K562 (cell line): ENCODE data around the gene NTPCR. TPM values are rescaled to one million over a fixed set of nuclear protein-coding genes. Genes with fewer than 3 reads are reported as not detected.

Experiments used
- CBX2 ChIP-seq: fragments of 200-600 bp; sonication (generic); IDR thresholded peaks from one replicate; pipeline ENCODE4 v1.6.1; 2012; ENCODE audit warnings: mild to moderate bottlenecking, low read length, inconsistent platforms; ENCODE audit not compliant: insufficient read depth, poor library complexity, severe bottlenecking
- CBX5 ChIP-seq: IDR thresholded peaks from 2 replicates; pipeline ENCODE4 v1.6.1; 2014; ENCODE audit warnings: low read depth, borderline replicate concordance
- FOXK2 ChIP-seq, 2 experiments: fragments of 450-650 bp; IDR thresholded peaks in 1 of 2; conservative IDR thresholded peaks in 1 of 2; 2 replicates each; pipeline ENCODE4 v1.6.1; 2016; ENCODE audit warnings: low read depth in 2 of 2, mild to moderate bottlenecking in 1 of 2
- GABPA ChIP-seq: fragments of 200-800 bp; sonication (Bioruptor generic); conservative IDR thresholded peaks from 2 replicates; pipeline ENCODE4 v1.6.1; 2016; ENCODE audit warnings: low read depth, missing genetic modification characterization, missing compliant biosample characterization
- HNRNPL ChIP-seq: fragments of 200-400 bp; formaldehyde crosslinking; IDR thresholded peaks from 2 replicates; pipeline ENCODE4 v1.6.1; 2017; ENCODE audit warnings: low read depth, mild to moderate bottlenecking, low read length
- HOXB6 ChIP-seq: fragments of 250-450 bp; sonication (Bioruptor Pico); IDR thresholded peaks from 2 replicates; pipeline ENCODE4 v1.5.1; 2022; ENCODE audit warnings: mild to moderate bottlenecking, borderline replicate concordance
- IFI16 ChIP-seq: fragments of 250-450 bp; sonication (Bioruptor Pico); IDR thresholded peaks from 2 replicates; pipeline ENCODE4 v2.1.2; 2022; ENCODE audit warnings: mild to moderate bottlenecking, inconsistent platforms
- MCM2 ChIP-seq: fragments of 450-650 bp; IDR thresholded peaks from 2 replicates; pipeline ENCODE4 v1.6.1; 2017; ENCODE audit warnings: low read depth, mild to moderate bottlenecking
- NCOA6 ChIP-seq: fragments of 450-650 bp; IDR thresholded peaks from 2 replicates; pipeline ENCODE4 v1.6.1; 2017; ENCODE audit warnings: mild to moderate bottlenecking
- RFX1 ChIP-seq: fragments of 450-650 bp; IDR thresholded peaks from 2 replicates; pipeline ENCODE4 v1.6.1; 2016; ENCODE audit warnings: mild to moderate bottlenecking, moderate library complexity
- SRSF9 ChIP-seq: fragments of 200-400 bp; formaldehyde crosslinking; IDR thresholded peaks from 2 replicates; pipeline ENCODE4 v1.6.1; 2017; ENCODE audit warnings: low read depth, low read length, borderline replicate concordance
- ZBTB1 ChIP-seq: sonication (generic); formaldehyde crosslinking; IDR thresholded peaks from 2 replicates; pipeline ENCODE4 v1.8.1; 2023; ENCODE audit warnings: missing genetic modification reagents, low read depth, mild to moderate bottlenecking, borderline replicate concordance
- ZNF3 ChIP-seq: fragments of 250-450 bp; sonication (Bioruptor Pico); IDR thresholded peaks from 2 replicates; pipeline ENCODE4 v1.5.0; 2021; ENCODE audit warnings: mild to moderate bottlenecking, moderate library complexity
- ZNF561 ChIP-seq: fragments of 450-650 bp; formaldehyde crosslinking; conservative IDR thresholded peaks from 2 replicates; pipeline ENCODE4 v1.4.0; 2020; ENCODE audit warnings: mild to moderate bottlenecking, moderate library complexity
- ZNF589 ChIP-seq: fragments of 200-800 bp; sonication (Bioruptor generic); IDR thresholded peaks from 2 replicates; pipeline ENCODE4 v1.6.1; 2016; ENCODE audit warnings: low read depth, missing genetic modification characterization, missing compliant biosample characterization
- ZNF79 ChIP-seq: fragments of 250-450 bp; sonication (Bioruptor Pico); IDR thresholded peaks from 2 replicates; pipeline ENCODE4 v1.4.0; 2020; ENCODE audit warnings: low read depth, mild to moderate bottlenecking, moderate library complexity
- polyA plus RNA-seq, 8 experiments: library from polyadenylated mRNA; depleted of rRNA in 4 of 8; stranded (reverse) in 5 of 8; unstranded in 3 of 8; fragments of >200 nt; fragmentation: Nextera tagmentation in 2 of 8; fragmentation: Illumina TruSeq in 1 of 8; extraction: Ambion mirVana in 2 of 8; extraction: Trizol in 1 of 8; gene quantifications; 2 replicates each; pipeline versions ENCODE4 v1.2.1 to v1.2.3, GENCODE V29; 2011 to 2014; ENCODE audit warnings: inconsistent platforms in 1 of 8, missing spikeins in 1 of 8
- total RNA-seq, 7 experiments: library from RNA; depleted of rRNA in 6 of 7; stranded (reverse); fragments of >200 nt in 6 of 7; fragmentation: Illumina TruSeq in 2 of 7; extraction: Trizol in 2 of 7; gene quantifications; 2 replicates each; pipeline versions ENCODE4 v1.2.1 to v1.2.3, GENCODE V29; 2011 to 2021; ENCODE audit warnings: low replicate concordance in 1 of 7
- TF ChIP-seq, protein P1 (sequence below), 2 experiments: fragments of 450-650 bp in 1 of 2; sonication (generic) in 1 of 2; formaldehyde crosslinking in 1 of 2; IDR thresholded peaks in 1 of 2; conservative IDR thresholded peaks in 1 of 2; 2 replicates each; pipeline versions ENCODE4 v1.6.1 to v1.8.1; 2016 to 2023; ENCODE audit warnings: mild to moderate bottlenecking in 2 of 2, moderate library complexity in 2 of 2, inconsistent platforms in 1 of 2, missing genetic modification reagents in 1 of 2
- TF ChIP-seq, protein P2 (sequence below): fragments of 250-450 bp; sonication (Bioruptor Pico); IDR thresholded peaks from 2 replicates; pipeline ENCODE4 v1.8.0; 2021; ENCODE audit warnings: moderate library complexity, mild to moderate bottlenecking, inconsistent platforms
- TF ChIP-seq, protein P3 (sequence below), 2 experiments: fragments of 450-650 bp; IDR thresholded peaks; 2 replicates each; pipeline ENCODE4 v1.6.1; 2016
- TF ChIP-seq, protein P4 (sequence below): IDR thresholded peaks from 2 replicates; pipeline ENCODE4 v1.6.1; 2014; ENCODE audit warnings: antibody characterized with exemption

The NTPCR gene
- total and polyA plus RNA-seq, 9 of the 15 experiments (the other 6 are each of a cell fraction or from before 2014, with no cell fraction given), result 19.3 to 105 (median 48.8) TPM

DNA sequence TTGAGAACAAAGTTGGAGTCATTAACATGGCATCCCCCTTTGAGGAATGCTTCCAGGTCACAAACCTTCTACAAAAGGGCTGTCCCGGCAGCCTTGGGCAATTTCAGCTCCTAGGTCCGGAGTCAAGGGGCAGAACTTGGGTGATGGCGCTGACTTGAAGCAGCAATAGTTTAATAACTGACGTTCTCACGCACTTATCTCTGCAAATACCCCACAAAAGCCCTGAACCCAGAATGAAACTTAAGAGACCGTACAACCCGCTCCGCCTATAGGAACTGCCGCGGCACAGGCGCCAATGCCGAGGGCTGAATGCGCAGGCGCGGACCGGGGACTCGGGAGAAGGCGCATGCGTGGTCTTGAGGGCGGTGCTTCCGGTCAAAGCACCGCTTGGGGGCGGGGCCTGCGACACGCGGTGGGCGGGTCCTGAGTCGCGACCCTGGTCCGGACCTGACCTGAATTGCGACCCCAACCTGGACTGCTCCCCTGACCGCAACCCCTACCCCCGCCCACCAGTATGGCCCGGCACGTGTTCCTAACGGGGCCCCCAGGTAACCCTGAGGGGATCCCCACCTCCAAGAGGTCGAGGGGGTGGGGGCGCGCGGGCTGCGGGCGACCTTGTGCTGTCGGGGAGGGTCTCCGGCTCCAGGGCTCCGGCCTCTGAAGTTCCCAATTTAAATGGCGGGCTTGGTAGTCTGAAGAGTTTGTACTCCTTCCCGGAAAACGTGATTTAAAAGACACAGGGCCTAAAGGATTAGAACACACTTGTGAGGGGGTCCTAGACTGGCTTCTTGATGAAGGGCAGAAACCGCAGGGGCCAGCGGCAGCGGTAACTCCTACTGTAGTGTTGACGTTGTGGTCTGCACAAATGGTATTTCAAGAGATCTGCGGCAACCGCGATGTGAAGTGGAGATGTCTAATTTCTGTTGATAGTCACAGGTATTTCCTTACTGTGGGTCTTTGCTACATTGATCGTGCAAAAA is at the start of gene NTPCR (continued):
- no peak; the same call in 1 of the 2 replicates for TF ChIP-seq ZNF589
- no peak for TF ChIP-seq SRSF9
- TF ChIP-seq NCOA6, result no peak
- TF ChIP-seq, protein P1, sequence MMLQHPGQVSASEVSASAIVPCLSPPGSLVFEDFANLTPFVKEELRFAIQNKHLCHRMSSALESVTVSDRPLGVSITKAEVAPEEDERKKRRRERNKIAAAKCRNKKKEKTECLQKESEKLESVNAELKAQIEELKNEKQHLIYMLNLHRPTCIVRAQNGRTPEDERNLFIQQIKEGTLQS (IDR thresholded peaks at IDR 0.05), result no peak
- TF ChIP-seq, protein P1 (CRISPR knock-in tag; conservative IDR thresholded peaks at IDR 0.05), result no peak
- TF ChIP-seq ZNF561, result no peak
- TF ChIP-seq FOXK2 (conservative IDR thresholded peaks at IDR 0.05 in 1 of 2, IDR thresholded peaks at IDR 0.05 in 1 of 2; ENCODE audit: low read depth in 2 of 2), result no peak
- no peak for TF ChIP-seq IFI16 (CRISPR knock-in tag)
- TF ChIP-seq CBX2, result no peak
- no peak for TF ChIP-seq HOXB6 (CRISPR knock-in tag)
- no peak for TF ChIP-seq ZNF3 (CRISPR knock-in tag)
- TF ChIP-seq, protein P2, sequence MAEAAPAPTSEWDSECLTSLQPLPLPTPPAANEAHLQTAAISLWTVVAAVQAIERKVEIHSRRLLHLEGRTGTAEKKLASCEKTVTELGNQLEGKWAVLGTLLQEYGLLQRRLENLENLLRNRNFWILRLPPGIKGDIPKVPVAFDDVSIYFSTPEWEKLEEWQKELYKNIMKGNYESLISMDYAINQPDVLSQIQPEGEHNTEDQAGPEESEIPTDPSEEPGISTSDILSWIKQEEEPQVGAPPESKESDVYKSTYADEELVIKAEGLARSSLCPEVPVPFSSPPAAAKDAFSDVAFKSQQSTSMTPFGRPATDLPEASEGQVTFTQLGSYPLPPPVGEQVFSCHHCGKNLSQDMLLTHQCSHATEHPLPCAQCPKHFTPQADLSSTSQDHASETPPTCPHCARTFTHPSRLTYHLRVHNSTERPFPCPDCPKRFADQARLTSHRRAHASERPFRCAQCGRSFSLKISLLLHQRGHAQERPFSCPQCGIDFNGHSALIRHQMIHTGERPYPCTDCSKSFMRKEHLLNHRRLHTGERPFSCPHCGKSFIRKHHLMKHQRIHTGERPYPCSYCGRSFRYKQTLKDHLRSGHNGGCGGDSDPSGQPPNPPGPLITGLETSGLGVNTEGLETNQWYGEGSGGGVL, result no peak
- no peak for TF ChIP-seq MCM2
- TF ChIP-seq, protein P3, sequence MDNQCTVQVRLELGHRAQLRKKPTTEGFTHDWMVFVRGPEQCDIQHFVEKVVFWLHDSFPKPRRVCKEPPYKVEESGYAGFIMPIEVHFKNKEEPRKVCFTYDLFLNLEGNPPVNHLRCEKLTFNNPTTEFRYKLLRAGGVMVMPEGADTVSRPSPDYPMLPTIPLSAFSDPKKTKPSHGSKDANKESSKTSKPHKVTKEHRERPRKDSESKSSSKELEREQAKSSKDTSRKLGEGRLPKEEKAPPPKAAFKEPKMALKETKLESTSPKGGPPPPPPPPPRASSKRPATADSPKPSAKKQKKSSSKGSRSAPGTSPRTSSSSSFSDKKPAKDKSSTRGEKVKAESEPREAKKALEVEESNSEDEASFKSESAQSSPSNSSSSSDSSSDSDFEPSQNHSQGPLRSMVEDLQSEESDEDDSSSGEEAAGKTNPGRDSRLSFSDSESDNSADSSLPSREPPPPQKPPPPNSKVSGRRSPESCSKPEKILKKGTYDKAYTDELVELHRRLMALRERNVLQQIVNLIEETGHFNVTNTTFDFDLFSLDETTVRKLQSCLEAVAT (IDR thresholded peaks at IDR 0.05), result no peak
- no peak for TF ChIP-seq RFX1
- no peak for TF ChIP-seq CBX5
- TF ChIP-seq, protein P4, sequence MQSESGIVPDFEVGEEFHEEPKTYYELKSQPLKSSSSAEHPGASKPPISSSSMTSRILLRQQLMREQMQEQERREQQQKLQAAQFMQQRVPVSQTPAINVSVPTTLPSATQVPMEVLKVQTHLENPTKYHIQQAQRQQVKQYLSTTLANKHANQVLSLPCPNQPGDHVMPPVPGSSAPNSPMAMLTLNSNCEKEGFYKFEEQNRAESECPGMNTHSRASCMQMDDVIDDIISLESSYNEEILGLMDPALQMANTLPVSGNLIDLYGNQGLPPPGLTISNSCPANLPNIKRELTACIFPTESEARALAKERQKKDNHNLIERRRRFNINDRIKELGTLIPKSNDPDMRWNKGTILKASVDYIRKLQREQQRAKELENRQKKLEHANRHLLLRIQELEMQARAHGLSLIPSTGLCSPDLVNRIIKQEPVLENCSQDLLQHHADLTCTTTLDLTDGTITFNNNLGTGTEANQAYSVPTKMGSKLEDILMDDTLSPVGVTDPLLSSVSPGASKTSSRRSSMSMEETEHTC, result no peak
- no peak for TF ChIP-seq HNRNPL
- TF ChIP-seq ZBTB1 (CRISPR knock-in tag), result 0 out of 2 replicates have a peak, but pooled peaks have one; percentile 17
- TF ChIP-seq ZNF79, result peak; percentile 11; the same call in 1 of the 2 replicates
- TF ChIP-seq GABPA (tag), result peak; percentile 91
